K562 (cell line): ENCODE results near the gene TMEM50B. TPM values are rescaled to one million over a fixed set of nuclear protein-coding genes. Genes with fewer than 3 reads are reported as not detected.

Experiments
- HDAC2 ChIP-seq: fragments of 450-650 bp; IDR thresholded peaks from 2 replicates; pipeline ENCODE4 v1.6.1; 2016; ENCODE audit warnings: mild to moderate bottlenecking
- polyA plus RNA-seq, 8 experiments: library from polyadenylated mRNA; depleted of rRNA in 4 of 8; stranded (reverse) in 5 of 8; unstranded in 3 of 8; fragments of >200 nt; fragmentation: Nextera tagmentation in 2 of 8; fragmentation: Illumina TruSeq in 1 of 8; extraction: Ambion mirVana in 2 of 8; extraction: Trizol in 1 of 8; gene quantifications; 2 replicates each; pipeline versions ENCODE4 v1.2.1 to v1.2.3, GENCODE V29; 2011 to 2014; ENCODE audit warnings: inconsistent platforms in 1 of 8, missing spikeins in 1 of 8
- total RNA-seq, 7 experiments: library from RNA; depleted of rRNA in 6 of 7; stranded (reverse); fragments of >200 nt in 6 of 7; fragmentation: Illumina TruSeq in 2 of 7; extraction: Trizol in 2 of 7; gene quantifications; 2 replicates each; pipeline versions ENCODE4 v1.2.1 to v1.2.3, GENCODE V29; 2011 to 2021; ENCODE audit warnings: low replicate concordance in 1 of 7
- TF ChIP-seq, protein P1 (sequence below), 2 experiments: fragments of 450-650 bp; formaldehyde crosslinking in 1 of 2; IDR thresholded peaks; 2 replicates each; pipeline versions ENCODE4 v1.4.0 to v1.6.1; 2014 to 2020; ENCODE audit warnings: mild to moderate bottlenecking in 2 of 2, borderline replicate concordance in 1 of 2, low read depth in 1 of 2

TMEM50B gene
- total and polyA plus RNA-seq, 9 of the 15 experiments (the other 6 are each of a cell fraction or from before 2014, with no cell fraction given) = 20.5 to 64.6 (median 28.9) TPM

DNA sequence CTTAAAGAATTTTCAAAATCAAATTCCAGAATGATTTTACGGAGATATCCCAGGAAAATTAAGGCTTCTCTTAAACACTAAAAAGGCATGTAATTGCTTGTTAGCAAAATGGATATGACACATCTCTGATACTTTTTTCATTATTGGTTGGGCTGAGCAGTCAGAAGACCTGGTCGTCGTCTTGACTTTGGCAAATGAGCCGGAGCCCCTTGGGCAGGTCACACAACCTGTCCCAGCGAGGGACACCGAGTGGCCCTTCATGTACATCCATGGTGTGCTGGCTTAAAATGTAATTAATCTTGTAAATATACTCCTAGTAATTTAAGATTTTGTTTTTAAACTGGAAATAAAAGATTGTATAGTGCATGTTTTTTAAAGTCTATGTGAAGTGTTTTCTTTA lies 42.6 kb downstream of the TMEM50B start (continued):
- TF ChIP-seq, protein P1, sequence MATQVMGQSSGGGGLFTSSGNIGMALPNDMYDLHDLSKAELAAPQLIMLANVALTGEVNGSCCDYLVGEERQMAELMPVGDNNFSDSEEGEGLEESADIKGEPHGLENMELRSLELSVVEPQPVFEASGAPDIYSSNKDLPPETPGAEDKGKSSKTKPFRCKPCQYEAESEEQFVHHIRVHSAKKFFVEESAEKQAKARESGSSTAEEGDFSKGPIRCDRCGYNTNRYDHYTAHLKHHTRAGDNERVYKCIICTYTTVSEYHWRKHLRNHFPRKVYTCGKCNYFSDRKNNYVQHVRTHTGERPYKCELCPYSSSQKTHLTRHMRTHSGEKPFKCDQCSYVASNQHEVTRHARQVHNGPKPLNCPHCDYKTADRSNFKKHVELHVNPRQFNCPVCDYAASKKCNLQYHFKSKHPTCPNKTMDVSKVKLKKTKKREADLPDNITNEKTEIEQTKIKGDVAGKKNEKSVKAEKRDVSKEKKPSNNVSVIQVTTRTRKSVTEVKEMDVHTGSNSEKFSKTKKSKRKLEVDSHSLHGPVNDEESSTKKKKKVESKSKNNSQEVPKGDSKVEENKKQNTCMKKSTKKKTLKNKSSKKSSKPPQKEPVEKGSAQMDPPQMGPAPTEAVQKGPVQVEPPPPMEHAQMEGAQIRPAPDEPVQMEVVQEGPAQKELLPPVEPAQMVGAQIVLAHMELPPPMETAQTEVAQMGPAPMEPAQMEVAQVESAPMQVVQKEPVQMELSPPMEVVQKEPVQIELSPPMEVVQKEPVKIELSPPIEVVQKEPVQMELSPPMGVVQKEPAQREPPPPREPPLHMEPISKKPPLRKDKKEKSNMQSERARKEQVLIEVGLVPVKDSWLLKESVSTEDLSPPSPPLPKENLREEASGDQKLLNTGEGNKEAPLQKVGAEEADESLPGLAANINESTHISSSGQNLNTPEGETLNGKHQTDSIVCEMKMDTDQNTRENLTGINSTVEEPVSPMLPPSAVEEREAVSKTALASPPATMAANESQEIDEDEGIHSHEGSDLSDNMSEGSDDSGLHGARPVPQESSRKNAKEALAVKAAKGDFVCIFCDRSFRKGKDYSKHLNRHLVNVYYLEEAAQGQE (IDR thresholded peaks at IDR 0.05; ENCODE audit: borderline replicate concordance) = no peak
- TF ChIP-seq, protein P1 (CRISPR knock-in tag; IDR thresholded peaks at IDR 0.05; ENCODE audit: low read depth) = no peak
- TF ChIP-seq HDAC2 = no peak
- TF ChIP-seq, all 486 proteins: peak for 0
